Medulla oblongata (tissue), 1 donor: ENCODE measurements around the gene SLC1A1.

Experiments
- DNase-seq: peaks from one replicate; pipeline ENCODE4 v3.0.0-alpha.2; 2015; ENCODE audit errors: extremely low spot score

SLC1A1 gene

GRCh38 chr9:4618700-4619099, 128.4 kb downstream of the SLC1A1 start:
- DNase-seq: no peak

DNA sequence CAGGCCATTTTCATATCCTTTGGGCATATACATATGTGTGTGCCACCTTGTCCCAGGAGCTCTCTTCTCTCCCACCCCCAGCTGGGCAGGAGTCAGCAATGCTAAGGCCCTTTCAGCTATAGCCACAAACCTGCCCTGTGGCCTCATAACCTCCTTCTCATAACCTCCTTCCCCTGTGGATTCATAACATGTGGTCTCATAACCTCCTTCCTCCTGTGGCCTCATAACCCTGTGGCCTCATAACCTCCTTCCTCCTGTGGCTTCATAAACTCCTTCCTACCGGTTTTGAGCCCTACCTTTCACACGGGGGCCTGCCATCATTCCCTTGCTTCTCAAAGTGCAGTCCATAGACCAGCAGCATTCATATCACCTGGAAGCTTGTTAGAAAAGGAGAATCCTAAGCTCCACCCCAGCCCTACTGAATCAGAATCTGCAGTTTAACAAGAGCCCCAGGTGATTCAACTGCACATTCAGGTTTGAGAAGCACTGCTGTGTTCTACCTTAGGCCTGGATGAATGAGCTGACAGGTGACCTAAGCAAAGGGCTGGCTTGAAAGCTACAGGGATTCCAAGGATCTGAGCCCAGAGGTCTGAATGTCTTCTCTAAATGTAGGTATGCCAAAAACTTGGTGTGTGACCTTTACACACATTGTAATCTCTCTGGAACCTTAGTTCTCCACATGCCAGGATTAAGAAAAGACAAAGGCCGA, 129.9 kb downstream of the SLC1A1 start:
- no peak for DNase-seq

GRCh38 chr9:4620881-4621555, 130.8 kb downstream of the SLC1A1 start:
- no peak for DNase-seq

DNA sequence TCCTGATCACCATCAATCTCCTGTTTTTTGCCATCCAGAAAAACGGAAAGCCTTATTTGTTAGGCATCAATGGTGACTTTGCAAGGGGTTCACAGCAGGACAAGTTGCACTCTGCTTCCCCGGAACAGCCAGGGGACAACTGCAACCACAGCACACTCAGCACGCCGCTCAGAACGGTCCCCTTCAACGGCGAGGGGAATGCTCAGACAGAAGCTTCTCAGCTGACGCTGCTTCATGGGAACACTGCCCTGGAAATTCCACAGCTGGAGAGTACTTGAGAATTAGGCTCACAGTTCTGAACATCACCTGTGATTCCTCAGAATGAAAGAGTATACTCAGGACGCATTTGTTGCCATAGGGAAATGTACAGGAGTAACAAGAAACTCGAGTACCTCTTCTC, 131.7 kb downstream of the SLC1A1 start:
- no peak for DNase-seq

- DNase-seq: no peak
These were observed 140.6 kb downstream of the SLC1A1 start for GRCh38 chr9:4630836-4631235.
